Right lobe of liver (tissue), 6 donors: ENCODE measurements around the gene LMO3. TPM values are rescaled to one million over a fixed set of nuclear protein-coding genes. Genes with fewer than 3 reads are reported as not detected.
A peak's percentile ranks its signal among the peaks of the same experiment; 100 is the strongest.

Source experiments
- ATAC-seq, 4 donors: fragments of 200-7000 bp; cut with Tn5 transposase; one replicate each; pipeline ENCODE4 v1.9.1; 2020; ENCODE audit warnings: mild to moderate bottlenecking in 4 of 4, moderate library complexity in 4 of 4
- DNase-seq, 3 donors: peaks; one replicate each; pipeline ENCODE4 v3.0.0-alpha.2; 2020
- H3K27ac ChIP-seq, 3 donors: fragments of 200-600 bp; one replicate each; pipeline ENCODE4 v1.8.0; 2022
- H3K27me3 ChIP-seq, 2 donors: fragments of 200-600 bp; one replicate each; pipeline ENCODE4 v1.8.0; 2022
- H3K36me3 ChIP-seq, 4 donors: fragments of 200-600 bp; sonication (generic) in 1 of 4; one replicate each; pipeline versions ENCODE4 v1.5.1 to v1.8.0; 2017 to 2022; ENCODE audit warnings: control low read depth in 1 of 4
- H3K4me1 ChIP-seq, 4 donors: fragments of 200-600 bp; sonication (generic) in 1 of 4; one replicate each; pipeline versions ENCODE4 v1.5.1 to v1.8.0; 2017 to 2022; ENCODE audit warnings: control low read depth in 1 of 4
- H3K4me3 ChIP-seq, 3 donors: fragments of 200-600 bp; one replicate each; pipeline ENCODE4 v1.8.0; 2022
- H3K9me3 ChIP-seq, 4 donors: fragments of 200-600 bp; sonication (generic) in 1 of 4; one replicate each; pipeline versions ENCODE4 v1.5.1 to v1.8.0; 2017 to 2022; ENCODE audit warnings: control low read depth in 1 of 4
- POLR2A ChIP-seq: fragments of 450-650 bp; IDR thresholded peaks from one replicate; pipeline ENCODE4 v1.6.1; 2017; ENCODE audit warnings: antibody characterized with exemption, mild to moderate bottlenecking
- WGBS: methylation state at CpG from one replicate; pipeline ENCODE4 v1.1.6; 2018; ENCODE audit warnings: low coverage, low lambda C conversion rate; ENCODE audit not compliant: insufficient coverage; ENCODE audit errors: missing lambda C conversion rate; 5-methylcytosine and 5-hydroxymethylcytosine counted together
- intact Hi-C, 2 donors: fragments of 100-400 bp; cut with DNase I; formaldehyde crosslinking; loops; one replicate each; pipeline versions ENCODE4 v1.11.2 to v1.14.1; 2022
- long read RNA-seq: library from polyadenylated mRNA; unstranded; transcript quantifications from one replicate; pipeline ENCODE4 v2.0.0, GENCODE V29; 2019
- total RNA-seq, 6 experiments: library from RNA; depleted of rRNA in 2 of 6; stranded (reverse); fragments of >200 nt in 2 of 6; fragmentation: NEBNext Ultra II Directional in 3 of 6; extraction: Animal tissue kit (Norgen Biotek cat#: 25700) in 3 of 6; gene quantifications; one replicate each; pipeline versions ENCODE4 v1.1.0 to v1.2.4, GENCODE V29; 2016 to 2023
- TF ChIP-seq, protein P1 (sequence below), 4 donors: fragments of 200-600 bp in 3 of 4; fragments of 450-650 bp in 1 of 4; IDR thresholded peaks; one replicate each; pipeline versions ENCODE4 v1.5.1 to v1.8.0; 2016 to 2022; ENCODE audit warnings: antibody characterized with exemption in 4 of 4, mild to moderate bottlenecking in 2 of 4
- donor health status: DM: no; HTN: yes; CAD: no.
- donor health status: DM: no; HTN: no; CAD: no.
- donor health status: DM: no; HTN: no; CAD: no.
- donor health status: DM: no; HTN: yes; CAD: no.
- donor health status: DM: no; HTN: yes; CAD: no.

The LMO3 gene
- 1 to 10 TPM in 1 of 6 experiments, not detected in 5; 1.3 TPM for total RNA-seq
- long read RNA-seq = 0 reads

- DNase-seq (no peak), ATAC-seq (no peak)
- intact Hi-C loops = no loop called here
- no peak within 1 kb of the TSS for H3K27ac ChIP-seq
- 0% methylated on average over 2 of the region's 2 CpGs for WGBS
- no peaks in the 10 kb centered on the region for H3K9me3 ChIP-seq
- TF ChIP-seq POLR2A = no peak
- TF ChIP-seq, protein P1, sequence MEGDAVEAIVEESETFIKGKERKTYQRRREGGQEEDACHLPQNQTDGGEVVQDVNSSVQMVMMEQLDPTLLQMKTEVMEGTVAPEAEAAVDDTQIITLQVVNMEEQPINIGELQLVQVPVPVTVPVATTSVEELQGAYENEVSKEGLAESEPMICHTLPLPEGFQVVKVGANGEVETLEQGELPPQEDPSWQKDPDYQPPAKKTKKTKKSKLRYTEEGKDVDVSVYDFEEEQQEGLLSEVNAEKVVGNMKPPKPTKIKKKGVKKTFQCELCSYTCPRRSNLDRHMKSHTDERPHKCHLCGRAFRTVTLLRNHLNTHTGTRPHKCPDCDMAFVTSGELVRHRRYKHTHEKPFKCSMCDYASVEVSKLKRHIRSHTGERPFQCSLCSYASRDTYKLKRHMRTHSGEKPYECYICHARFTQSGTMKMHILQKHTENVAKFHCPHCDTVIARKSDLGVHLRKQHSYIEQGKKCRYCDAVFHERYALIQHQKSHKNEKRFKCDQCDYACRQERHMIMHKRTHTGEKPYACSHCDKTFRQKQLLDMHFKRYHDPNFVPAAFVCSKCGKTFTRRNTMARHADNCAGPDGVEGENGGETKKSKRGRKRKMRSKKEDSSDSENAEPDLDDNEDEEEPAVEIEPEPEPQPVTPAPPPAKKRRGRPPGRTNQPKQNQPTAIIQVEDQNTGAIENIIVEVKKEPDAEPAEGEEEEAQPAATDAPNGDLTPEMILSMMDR (IDR thresholded peaks at IDR 0.05) = no peak
- H3K4me1 ChIP-seq = peaks cover 0 to 14% (median 4%) of the 10 kb centered on the region in 4 donors
- H3K27me3 ChIP-seq = no peaks in the 10 kb centered on the region
- H3K4me3 ChIP-seq = peak within 1 kb of the TSS; percentile 14 to 38 (median 35)
- no peaks in the 10 kb centered on the region for H3K36me3 ChIP-seq
Observed at GRCh38 chr12:16606117-16606200, at the start of gene LMO3. TSS of gene LMO3 (minus strand) at chr12:16606162. CDS start at chr12:16600860, 5,302 bp downstream.

DNA sequence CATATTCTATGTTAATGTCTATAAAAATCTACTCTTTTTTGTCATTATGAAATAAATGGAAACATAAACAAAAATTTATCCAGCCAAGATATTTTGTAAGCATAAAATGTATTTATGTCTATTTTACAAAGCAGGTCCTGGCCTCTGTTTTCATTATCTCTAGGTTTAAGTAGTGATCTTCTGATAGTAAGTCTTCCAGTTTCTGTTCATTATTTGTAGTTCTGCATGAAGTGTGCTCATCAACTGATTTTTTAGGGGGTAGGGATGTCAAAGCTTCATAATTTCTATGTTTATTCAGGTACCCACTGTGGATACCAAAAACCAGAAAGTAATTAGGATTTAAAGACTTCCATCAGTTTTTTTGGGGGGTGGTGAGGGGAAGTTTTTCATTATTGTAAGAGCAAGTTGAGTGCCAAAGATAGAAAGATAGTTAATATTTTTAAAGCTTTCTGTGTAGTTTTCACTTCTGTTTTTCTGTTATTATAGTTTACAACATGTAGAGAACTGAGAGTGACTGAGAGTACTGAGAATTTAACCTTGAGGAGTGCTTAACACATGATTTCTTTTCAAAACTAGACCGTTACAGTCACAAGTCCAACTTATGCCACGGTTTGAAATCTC lies 30.6 kb upstream of the LMO3 start:
- no peak for TF ChIP-seq POLR2A
- TF ChIP-seq, protein P1 (IDR thresholded peaks at IDR 0.05) = no peak
- Histone ChIP-seq H3K36me3 (no peaks in the 10 kb centered on the region), H3K27ac (no peak overlapping the region), H3K4me1 (no peaks in the 10 kb centered on the region), H3K27me3 (no peaks in the 10 kb centered on the region), H3K9me3 (no peaks in the 10 kb centered on the region), H3K4me3 (no peak overlapping the region)
- WGBS = 77% methylated on average over 2 of the region's 2 CpGs
- intact Hi-C loops = no loop called here
- no peak for DNase-seq
- ATAC-seq = no peak

DNA sequence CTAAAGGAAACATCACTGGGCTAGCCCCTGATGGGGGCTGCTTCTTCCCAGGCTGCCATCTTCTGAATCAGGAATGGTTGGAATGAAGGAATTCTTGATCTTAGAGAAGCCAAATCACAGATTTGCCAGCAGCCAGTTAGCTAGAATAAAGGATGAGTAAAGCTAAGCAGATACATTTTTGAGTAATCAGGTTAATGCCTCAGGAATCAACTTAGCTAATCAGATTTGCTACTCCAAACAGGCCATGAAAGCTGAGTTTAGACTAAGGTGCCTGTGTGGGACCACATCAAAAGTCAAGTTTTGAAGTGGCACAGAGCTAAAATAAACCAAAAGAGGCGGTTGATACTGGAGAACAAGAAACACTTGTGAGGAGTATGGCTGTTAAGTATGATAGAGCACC lies 28.8 kb upstream of the LMO3 start:
- Histone ChIP-seq H3K27ac (no peak overlapping the region), H3K27me3 (no peaks in the 10 kb centered on the region), H3K4me3 (no peak overlapping the region), H3K9me3 (no peaks in the 10 kb centered on the region), H3K36me3 (no peaks in the 10 kb centered on the region), H3K4me1 (no peaks in the 10 kb centered on the region)
- ATAC-seq (no peak), DNase-seq (no peak)
- WGBS = 73% methylated on average over 1 of the region's 1 CpG
- TF ChIP-seq, protein P1 (IDR thresholded peaks at IDR 0.05) = no peak
- TF ChIP-seq POLR2A = no peak
- intact Hi-C loops = no loop called here

DNA sequence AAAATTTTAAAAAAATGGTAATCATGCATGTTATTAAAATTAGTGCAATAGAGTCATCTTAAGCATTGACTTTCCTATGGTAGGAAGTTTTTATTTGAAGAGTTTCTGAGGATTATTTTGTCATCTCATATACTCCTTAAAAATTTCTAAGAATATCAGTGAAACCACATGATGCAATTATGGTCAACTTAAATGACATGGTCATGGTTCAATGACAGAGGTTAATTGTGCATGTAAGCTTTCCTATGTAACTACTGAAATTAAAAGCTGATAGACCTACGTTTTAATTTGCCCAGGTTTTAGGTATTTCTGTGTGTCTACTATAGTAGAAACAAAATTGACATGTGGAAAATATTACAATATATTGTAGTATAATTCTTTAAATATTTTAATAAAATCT lies 21.0 kb upstream of the LMO3 start:
- no peaks in the 10 kb centered on the region for H3K27me3 ChIP-seq
- DNase-seq = no peak
- ATAC-seq = no peak
- WGBS = 29% methylated on average over 1 of the region's 1 CpG
- no peak overlapping the region for H3K4me3 ChIP-seq
- no peak overlapping the region for H3K27ac ChIP-seq
- H3K36me3 ChIP-seq = no peaks in the 10 kb centered on the region
- no peaks in the 10 kb centered on the region for H3K4me1 ChIP-seq
- no peaks in the 10 kb centered on the region for H3K9me3 ChIP-seq
- TF ChIP-seq, protein P1 (IDR thresholded peaks at IDR 0.05) = no peak
- TF ChIP-seq POLR2A = no peak
- intact Hi-C loops = no loop called here

DNA sequence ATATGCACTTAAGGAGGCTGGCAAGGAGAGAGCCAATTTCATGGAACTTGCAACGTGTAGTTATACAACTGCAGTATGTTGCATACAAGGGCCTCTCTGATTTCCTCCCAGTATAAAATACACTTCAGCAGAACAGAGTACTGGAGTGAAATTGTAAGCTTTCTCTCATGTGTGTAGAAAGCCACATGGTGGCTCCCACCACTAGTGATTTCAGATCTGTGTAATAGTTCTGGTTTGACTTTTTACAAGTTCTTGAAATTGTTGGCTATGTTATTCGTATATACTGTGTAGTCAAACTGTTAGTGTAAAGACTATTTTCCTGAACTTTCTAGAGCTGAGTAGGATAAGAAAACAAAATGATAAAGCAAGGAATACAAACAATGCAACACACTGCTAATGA lies 16.4 kb upstream of the LMO3 start:
- no peaks in the 10 kb centered on the region for H3K9me3 ChIP-seq
- WGBS = 37% methylated on average over 2 of the region's 2 CpGs
- no peak for TF ChIP-seq POLR2A
- TF ChIP-seq, protein P1 (IDR thresholded peaks at IDR 0.05) = no peak
- intact Hi-C loops = no loop called here
- DNase-seq = no peak
- no peak overlapping the region for H3K4me3 ChIP-seq
- no peaks in the 10 kb centered on the region for H3K4me1 ChIP-seq
- ATAC-seq = no peak
- no peak overlapping the region for H3K27ac ChIP-seq
- no peaks in the 10 kb centered on the region for H3K36me3 ChIP-seq
- no peaks in the 10 kb centered on the region for H3K27me3 ChIP-seq
